ENCODE data around the gene FBXW9. TPM values are rescaled to one million over a fixed set of nuclear protein-coding genes. Genes with fewer than 3 reads are reported as not detected.

Gene FBXW9
- total RNA-seq, 6 experiments from 2014 or later: 1.6 to 4.9 (median 2.6) TPM

GRCh38 chr19:12639901-12640613, 56.4 kb downstream of the FBXW9 start:
- Histone ChIP-seq H3K4me3 (peak overlapping the region in 1 of 3 donors; percentile 20), H3K27me3 (no peaks in the 10 kb centered on the region), H3K9me3 (no peaks in the 10 kb centered on the region), H3K36me3 (no peaks in the 10 kb centered on the region), H3K27ac (no peak overlapping the region), H3K4me1 (peaks cover 0 to 6% (median 0%) of the 10 kb centered on the region in 4 donors)
- ATAC-seq: peak; percentile 91 to 98 (median 96)
- TF ChIP-seq POLR2A (IDR thresholded peaks at IDR 0.05) (no peak), CTCF (IDR thresholded peaks at IDR 0.05) (peak; percentile 51 to 77 (median 75))
- DNase-seq: peak; percentile 76 to 87 (median 84)
- intact Hi-C loops (cut with DNase I): no loop called here
- 12% methylated on average over 14 of the region's 39 CpGs for WGBS (ENCODE audit: insufficient coverage, low coverage, low lambda C conversion rate, missing lambda C conversion rate)

Small RNA genes within 50 kb of the gene (small RNA-seq; reads per million reads assigned to genes)
- gene SNORD41: 61.5 to 81.9 reads per million in 2 experiments

Other genes starting within 250 kb of the FBXW9 start
- gene ZNF709, start 211.8 kb downstream of the FBXW9 start, total RNA-seq: under 1 TPM in 5 of 6 experiments, not detected in 1; 0.22 to 0.97 (median 0.49) TPM
- gene ZNF564, start 145.1 kb downstream of the FBXW9 start, total RNA-seq: 1 to 10 TPM; 3.1 to 8.1 (median 5.3) TPM
- gene ZNF490, start 85.8 kb downstream of the FBXW9 start, total RNA-seq: 1 to 10 TPM; 3.6 to 7.0 (median 4.3) TPM
- 10 to 100 TPM in 1 of 6 experiments, 1 to 10 TPM in 5; 5.5 to 10.7 (median 7.8) TPM for gene ZNF791, start 85.7 kb downstream of the FBXW9 start, total RNA-seq
- gene MAN2B1, start 29.9 kb downstream of the FBXW9 start, total RNA-seq: 10 to 100 TPM; 32.7 to 76.5 (median 53.6) TPM
- 1 to 10 TPM; 2.5 to 6.2 (median 4.2) TPM for gene WDR83, start 29.8 kb downstream of the FBXW9 start, total RNA-seq
- gene DHPS, start 14.8 kb downstream of the FBXW9 start, total RNA-seq: 10 to 100 TPM; 29.5 to 60.5 (median 45.8) TPM
- not detected for gene GNG14, start 8.6 kb downstream of the FBXW9 start, total RNA-seq
- 10 to 100 TPM; 14.8 to 28.7 (median 19.6) TPM for gene TNPO2, start 27.3 kb upstream of the FBXW9 start, total RNA-seq
- 100 to 1,000 TPM in 4 of 6 experiments, 10 to 100 TPM in 2; 69.8 to 244 (median 106) TPM for gene TRIR, start 38.1 kb upstream of the FBXW9 start, total RNA-seq
- 10 to 100 TPM; 22.3 to 35.8 (median 25.8) TPM for gene GET3, start 40.9 kb upstream of the FBXW9 start, total RNA-seq
- not detected for gene BEST2, start 55.2 kb upstream of the FBXW9 start, total RNA-seq
- 10 to 100 TPM; 16.6 to 34.5 (median 17.6) TPM for gene HOOK2, start 78.9 kb upstream of the FBXW9 start, total RNA-seq
- gene JUNB, start 94.9 kb upstream of the FBXW9 start, total RNA-seq: 100 to 1,000 TPM in 2 of 6 experiments, 10 to 100 TPM in 4; 10.2 to 378 (median 66.0) TPM
- gene PRDX2, start 105.2 kb upstream of the FBXW9 start, total RNA-seq: 100 to 1,000 TPM; 164 to 466 (median 202) TPM
- gene THSD8, start 105.4 kb upstream of the FBXW9 start, total RNA-seq: 1 to 10 TPM in 3 of 6 experiments, under 1 TPM in 2, not detected in 1; 0.62 to 2.0 (median 1.2) TPM
- gene RNASEH2A, start 110.0 kb upstream of the FBXW9 start, total RNA-seq: 1 to 10 TPM; 2.1 to 7.1 (median 3.7) TPM
- not detected for gene RTBDN, start 137.9 kb upstream of the FBXW9 start, total RNA-seq
- gene MAST1, start 141.9 kb upstream of the FBXW9 start, total RNA-seq: under 1 TPM in 4 of 6 experiments, not detected in 2; 0.06 to 0.49 (median 0.34) TPM
- gene DNASE2, start 184.8 kb upstream of the FBXW9 start, total RNA-seq: 10 to 100 TPM; 18.2 to 36.3 (median 26.8) TPM
- 1 to 10 TPM in 1 of 6 experiments, under 1 TPM in 2, not detected in 3; 0.32 to 1.7 (median 0.44) TPM for gene KLF1, start 190.6 kb upstream of the FBXW9 start, total RNA-seq
- 100 to 1,000 TPM in 1 of 6 experiments, 10 to 100 TPM in 5; 42.2 to 119 (median 59.5) TPM for gene GCDH, start 194.5 kb upstream of the FBXW9 start, total RNA-seq
- under 1 TPM in 1 of 6 experiments, not detected in 5; 0.18 TPM for gene SYCE2, start 222.7 kb upstream of the FBXW9 start, total RNA-seq
- gene FARSA, start 237.1 kb upstream of the FBXW9 start, total RNA-seq: 10 to 100 TPM; 22.9 to 46.2 (median 29.0) TPM
- 1,000 to 10,000 TPM in 3 of 6 experiments, 100 to 1,000 TPM in 3; 771 to 1,471 (median 1,008) TPM for gene CALR, start 242.0 kb upstream of the FBXW9 start, total RNA-seq
- gene RAD23A, start 249.2 kb upstream of the FBXW9 start, total RNA-seq: 10 to 100 TPM; 37.8 to 69.0 (median 52.9) TPM